ENCODE data around the gene FABP3.

- no peak for TF ChIP-seq MAFK (IDR thresholded peaks at IDR 0.05; ENCODE audit: low read depth, low read length)
- no peak for TF ChIP-seq CTCF (conservative IDR thresholded peaks at IDR 0.05; ENCODE audit: low read depth, low read length)
- TF ChIP-seq POLR2A (IDR thresholded peaks at IDR 0.05; ENCODE audit: low read depth, low read length) = no peak
- TF ChIP-seq RAD21 (IDR thresholded peaks at IDR 0.05; ENCODE audit: low read length) = no peak
- TF ChIP-seq NFE2L2 (IDR thresholded peaks at IDR 0.05; ENCODE audit: low read depth, low read length) = no peak
- TF ChIP-seq RFX5 (IDR thresholded peaks at IDR 0.05; ENCODE audit: low read depth, low read length) = no peak
- TF ChIP-seq SMC3 (IDR thresholded peaks at IDR 0.05; ENCODE audit: low read depth, low read length) = no peak
- TF ChIP-seq CHD1 (IDR thresholded peaks at IDR 0.05; ENCODE audit: low read depth, low read length) = no peak
- no peak for TF ChIP-seq USF2 (IDR thresholded peaks at IDR 0.05; ENCODE audit: low read depth, low read length)
- no peak for TF ChIP-seq MAZ (IDR thresholded peaks at IDR 0.05; ENCODE audit: borderline replicate concordance, low read depth, low read length)
- TF ChIP-seq FOS (IDR thresholded peaks at IDR 0.05; ENCODE audit: low read depth, low read length) = no peak
Measured at GRCh38 chr1:31324992-31325391, 47.9 kb downstream of the FABP3 start.

All from IMR-90 (cell line).